A673 (cell line): ENCODE measurements around the gene CMYA5. TPM values are rescaled to one million over a fixed set of nuclear protein-coding genes. Genes with fewer than 3 reads are reported as not detected.

Source experiments
- BruUV-seq: library from RNA; stranded (reverse); fragments of 400-500 nt; replicated peaks from 2 replicates; lab custom pipeline; 2021; lab: Mats Ljungman, UMichigan
- CTCF ChIA-PET: fragments of 300-600 bp; sonication (Branson Sonifier 250); formaldehyde crosslinking; loops from one replicate; lab custom pipeline; 2022; ENCODE audit warnings: antibody characterized with exemption; lab: Charles Lee
- POLR2A ChIA-PET: fragments of 300-600 bp; sonication (Branson Sonifier 250); formaldehyde crosslinking; loops from one replicate; lab custom pipeline; 2022; ENCODE audit warnings: antibody characterized with exemption; ENCODE audit not compliant: low non-redundant PET; lab: Charles Lee
- DNase-seq: peaks from one replicate; pipeline ENCODE4 v3.0.0-alpha.2; 2015; ENCODE audit warnings: low spot score
- H3K27ac ChIP-seq: fragments of 200-600 bp; sonication (generic); 2 replicates; pipeline ENCODE4 v1.5.1; 2016; ENCODE audit warnings: mixed run types, low read depth, mild to moderate bottlenecking, mixed read lengths, antibody characterized with exemption, low read length; ENCODE audit not compliant: poor library complexity, severe bottlenecking
- H3K27me3 ChIP-seq: fragments of 200-600 bp; sonication (generic); replicated peaks from 2 replicates; pipeline ENCODE4 v1.6.1; 2017; ENCODE audit warnings: mixed run types, low read depth, mild to moderate bottlenecking, mixed read lengths, antibody characterized with exemption, low read length; ENCODE audit not compliant: insufficient read depth, poor library complexity
- H3K36me3 ChIP-seq: fragments of 200-600 bp; sonication (generic); 2 replicates; pipeline ENCODE4 v1.6.1; 2016; ENCODE audit warnings: mixed run types, mild to moderate bottlenecking, mixed read lengths, antibody characterized with exemption, low read length; ENCODE audit not compliant: insufficient read depth, poor library complexity, severe bottlenecking
- H3K4me1 ChIP-seq: fragments of 200-600 bp; sonication (generic); 2 replicates; pipeline ENCODE4 v1.6.1; 2017; ENCODE audit warnings: mixed run types, mild to moderate bottlenecking, mixed read lengths, antibody characterized with exemption, low read length; ENCODE audit not compliant: insufficient read depth, poor library complexity, severe bottlenecking
- H3K4me3 ChIP-seq: fragments of 200-600 bp; sonication (generic); 2 replicates; pipeline ENCODE4 v1.5.1; 2016; ENCODE audit warnings: low read depth, mixed run types, mild to moderate bottlenecking, mixed read lengths, low read length; ENCODE audit not compliant: poor library complexity, severe bottlenecking
- H3K9me3 ChIP-seq: fragments of 200-600 bp; sonication (generic); 2 replicates; pipeline ENCODE4 v1.6.1; 2016; ENCODE audit warnings: mixed run types, low read depth, mild to moderate bottlenecking, mixed read lengths, antibody characterized with exemption, low read length; ENCODE audit not compliant: poor library complexity, severe bottlenecking
- EZH2 ChIP-seq: fragments of 200-600 bp; sonication (generic); IDR thresholded peaks from 2 replicates; pipeline ENCODE4 v1.6.1; 2017; ENCODE audit warnings: borderline replicate concordance, low read depth, mild to moderate bottlenecking, mixed read lengths, antibody characterized with exemption, low read length; ENCODE audit not compliant: poor library complexity, severe bottlenecking
- intact Hi-C: fragments of 100-400 bp; cut with micrococcal nuclease; formaldehyde crosslinking; loops from one replicate; pipeline ENCODE4 v1.10.0; 2022; ENCODE audit not compliant: unreplicated experiment
- total RNA-seq: library from RNA; stranded (reverse); gene quantifications from 2 replicates; pipeline ENCODE4 v1.2.3, GENCODE V29; 2021
- TF ChIP-seq, protein P1 (sequence below): fragments of 300-800, 200-600 bp; sonication (generic); conservative IDR thresholded peaks from 2 replicates; pipeline ENCODE4 v1.5.1; 2017; ENCODE audit warnings: low read depth, mild to moderate bottlenecking, antibody characterized with exemption, low read length, moderate library complexity, mixed read lengths

CMYA5 gene
- total RNA-seq, 1 experiment from 2014 or later, result 0.41 TPM

- no TSS peak for BruUV-seq
- TF ChIP-seq, protein P1, sequence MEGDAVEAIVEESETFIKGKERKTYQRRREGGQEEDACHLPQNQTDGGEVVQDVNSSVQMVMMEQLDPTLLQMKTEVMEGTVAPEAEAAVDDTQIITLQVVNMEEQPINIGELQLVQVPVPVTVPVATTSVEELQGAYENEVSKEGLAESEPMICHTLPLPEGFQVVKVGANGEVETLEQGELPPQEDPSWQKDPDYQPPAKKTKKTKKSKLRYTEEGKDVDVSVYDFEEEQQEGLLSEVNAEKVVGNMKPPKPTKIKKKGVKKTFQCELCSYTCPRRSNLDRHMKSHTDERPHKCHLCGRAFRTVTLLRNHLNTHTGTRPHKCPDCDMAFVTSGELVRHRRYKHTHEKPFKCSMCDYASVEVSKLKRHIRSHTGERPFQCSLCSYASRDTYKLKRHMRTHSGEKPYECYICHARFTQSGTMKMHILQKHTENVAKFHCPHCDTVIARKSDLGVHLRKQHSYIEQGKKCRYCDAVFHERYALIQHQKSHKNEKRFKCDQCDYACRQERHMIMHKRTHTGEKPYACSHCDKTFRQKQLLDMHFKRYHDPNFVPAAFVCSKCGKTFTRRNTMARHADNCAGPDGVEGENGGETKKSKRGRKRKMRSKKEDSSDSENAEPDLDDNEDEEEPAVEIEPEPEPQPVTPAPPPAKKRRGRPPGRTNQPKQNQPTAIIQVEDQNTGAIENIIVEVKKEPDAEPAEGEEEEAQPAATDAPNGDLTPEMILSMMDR, result no peak
- no peak for TF ChIP-seq EZH2
- CTCF ChIA-PET, result no interaction called here
Observed at GRCh38 chr5:79795764-79796398, 106.2 kb downstream of the CMYA5 start.

DNA sequence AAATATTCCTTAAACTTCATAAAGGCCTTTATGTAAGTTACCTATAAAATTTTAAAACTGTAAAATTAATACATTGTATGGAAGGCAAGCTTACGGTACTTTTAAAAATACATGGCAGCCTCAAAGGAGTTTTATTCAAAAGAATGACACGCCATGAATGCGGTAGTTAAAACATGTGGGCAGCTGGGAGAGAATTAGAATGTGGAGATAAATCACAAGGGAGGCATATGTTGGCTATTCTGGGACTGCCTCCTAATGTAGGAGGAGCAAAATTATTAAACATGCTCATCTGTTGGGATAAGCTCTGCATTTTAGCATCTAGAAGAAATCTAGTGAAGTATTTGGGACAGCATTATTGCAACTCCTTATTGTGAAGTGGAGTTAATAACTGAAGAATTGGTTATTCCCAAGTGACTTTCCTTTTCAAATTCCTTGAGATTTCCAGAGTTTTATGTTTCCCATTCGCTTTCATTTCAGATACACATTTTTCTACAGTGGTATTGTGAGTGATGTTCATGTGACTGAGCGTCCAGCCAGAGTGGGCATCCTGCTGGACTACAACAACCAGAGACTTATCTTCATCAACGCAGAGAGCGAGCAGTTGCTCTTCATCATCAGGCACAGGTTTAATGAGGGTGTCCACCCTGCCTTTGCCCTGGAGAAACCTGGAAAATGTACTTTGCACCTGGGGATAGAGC is 109.4 kb downstream of the CMYA5 start:
- no peak for TF ChIP-seq EZH2
- TF ChIP-seq, protein P1, result no peak
- BruUV-seq, result no TSS peak
- no peak overlapping the region for H3K4me3 ChIP-seq
- no peaks in the 10 kb centered on the region for H3K4me1 ChIP-seq
- ChIA-PET POLR2A (no interaction called here), CTCF (no interaction called here)
- no peak for DNase-seq
- H3K36me3 ChIP-seq, result no peaks in the 10 kb centered on the region
- H3K27ac ChIP-seq, result no peak overlapping the region
- H3K9me3 ChIP-seq, result no peaks in the 10 kb centered on the region
- H3K27me3 ChIP-seq, result no peaks in the 10 kb centered on the region
- intact Hi-C loops, result no loop called here

More at GRCh38 chr5:79795764-79796398, 106.2 kb downstream of the CMYA5 start:
- POLR2A ChIA-PET, result no interaction called here
- peak; percentile 35 for DNase-seq
- Histone ChIP-seq H3K4me1 (no peaks in the 10 kb centered on the region), H3K27ac (no peak overlapping the region), H3K36me3 (no peaks in the 10 kb centered on the region), H3K4me3 (no peak overlapping the region), H3K27me3 (no peaks in the 10 kb centered on the region), H3K9me3 (no peaks in the 10 kb centered on the region)
- intact Hi-C loops, result no loop called here

- intact Hi-C loops, result no loop called here
- Histone ChIP-seq H3K4me1 (no peaks in the 10 kb centered on the region), H3K4me3 (no peak overlapping the region), H3K27me3 (no peaks in the 10 kb centered on the region), H3K27ac (no peak overlapping the region), H3K36me3 (no peaks in the 10 kb centered on the region), H3K9me3 (no peaks in the 10 kb centered on the region)
- ChIA-PET CTCF (no interaction called here), POLR2A (no interaction called here)
- no peak for DNase-seq
- TF ChIP-seq EZH2, result no peak
- TF ChIP-seq, protein P1, result no peak
- BruUV-seq, result no TSS peak
Observed at GRCh38 chr5:79800979-79801827, 111.6 kb downstream of the CMYA5 start.
